IMR-90 (cell line): ENCODE results near the gene NOTCH3. TPM values are rescaled to one million over a fixed set of nuclear protein-coding genes. Genes with fewer than 3 reads are reported as not detected.

Source experiments
- ATAC-seq: fragments of 200-7000 bp; cut with Tn5 transposase; 2 replicates; pipeline ENCODE4 v1.9.1; 2020; ENCODE audit warnings: low read depth, mild to moderate bottlenecking, moderate library complexity
- BruUV-seq: library from RNA; stranded (reverse); fragments of 400-500 nt; replicated peaks from 2 replicates; lab custom pipeline; 2021; lab: Mats Ljungman, UMichigan
- CTCF ChIA-PET: fragments of 300-600 bp; formaldehyde crosslinking; extraction: SDS; loops from one replicate; lab custom pipeline; 2021; ENCODE audit warnings: antibody characterized with exemption; lab: Yijun Ruan, JAX
- POLR2A ChIA-PET: fragments of 300-600 bp; sonication (Branson Sonifier 250); formaldehyde crosslinking; loops from one replicate; lab custom pipeline; 2022; ENCODE audit warnings: antibody characterized with exemption; ENCODE audit not compliant: unreplicated experiment; lab: Charles Lee
- DNase-seq: peaks from one replicate; pipeline ENCODE4 v3.0.0; 2013
- H2AFZ ChIP-seq: replicated peaks from 2 replicates; pipeline ENCODE3; 2013; ENCODE audit warnings: low read length, mild to moderate bottlenecking; ENCODE audit not compliant: poor library complexity
- H2AK5ac ChIP-seq: 2 replicates; pipeline ENCODE4 v1.6.1; 2013; ENCODE audit warnings: low read depth, low read length, inconsistent platforms
- H2AK9ac ChIP-seq: replicated peaks from 2 replicates; pipeline ENCODE3; 2013; ENCODE audit warnings: mild to moderate bottlenecking, low read depth, low read length, moderate library complexity; ENCODE audit not compliant: poor library complexity
- H2BK120ac ChIP-seq: 2 replicates; pipeline ENCODE4 v1.6.1; 2013; ENCODE audit warnings: low read depth, low read length, inconsistent platforms
- H2BK15ac ChIP-seq: 3 replicates; pipeline ENCODE4 v1.6.1; 2013; ENCODE audit warnings: low read depth, low read length, inconsistent platforms
- H2BK20ac ChIP-seq: 2 replicates; pipeline ENCODE4 v1.6.1; 2013; ENCODE audit warnings: low read depth, mild to moderate bottlenecking, inconsistent platforms, low read length, moderate library complexity
- H2BK5ac ChIP-seq: 2 replicates; pipeline ENCODE4 v1.6.1; 2013; ENCODE audit warnings: mild to moderate bottlenecking, low read depth, low read length, inconsistent platforms; ENCODE audit not compliant: poor library complexity, severe bottlenecking
- H3K14ac ChIP-seq: replicated peaks from 2 replicates; pipeline ENCODE4 v1.6.1; 2013; ENCODE audit warnings: low read depth, low read length, inconsistent platforms
- H3K18ac ChIP-seq: 2 replicates; pipeline ENCODE4 v1.6.1; 2013; ENCODE audit warnings: low read depth, low read length, control low read depth
- H3K23ac ChIP-seq: 2 replicates; pipeline ENCODE4 v1.6.1; 2013; ENCODE audit warnings: low read depth, low read length, inconsistent platforms
- H3K27ac ChIP-seq: 2 replicates; pipeline ENCODE4 v1.5.1; 2013; ENCODE audit warnings: mild to moderate bottlenecking, control low read depth, low read length; ENCODE audit not compliant: insufficient read depth
- H3K27me3 ChIP-seq: 2 replicates; pipeline ENCODE4 v1.6.1; 2013; ENCODE audit warnings: low read length; ENCODE audit not compliant: control insufficient read depth, insufficient read depth
- H3K36me3 ChIP-seq: 2 replicates; pipeline ENCODE4 v1.6.1; 2013; ENCODE audit warnings: low read length, mixed read lengths; ENCODE audit not compliant: control insufficient read depth, insufficient read depth
- H3K4ac ChIP-seq: 2 replicates; pipeline ENCODE4 v1.6.1; 2013; ENCODE audit warnings: low read depth, low read length, inconsistent platforms
- H3K4me1 ChIP-seq: 2 replicates; pipeline ENCODE4 v1.6.1; 2013; ENCODE audit warnings: low read length, mixed read lengths; ENCODE audit not compliant: control insufficient read depth, insufficient read depth
- H3K4me2 ChIP-seq: 2 replicates; pipeline ENCODE4 v1.6.1; 2013; ENCODE audit warnings: low read depth, mild to moderate bottlenecking, control low read depth, low read length, moderate library complexity
- H3K4me3 ChIP-seq: 2 replicates; pipeline ENCODE4 v1.5.1; 2013; ENCODE audit warnings: low read depth, mild to moderate bottlenecking, control low read depth, low read length, moderate library complexity; ENCODE audit not compliant: insufficient read depth
- H3K56ac ChIP-seq: 2 replicates; pipeline ENCODE4 v1.6.1; 2013; ENCODE audit warnings: low read length, inconsistent platforms; ENCODE audit not compliant: insufficient read depth; ENCODE audit errors: extremely low read depth
- H3K79me1 ChIP-seq, 2 experiments: 2 replicates each; pipeline ENCODE4 v1.6.1; 2013; ENCODE audit warnings: low read length in 2 of 2, inconsistent platforms in 1 of 2, low read depth in 1 of 2
- H3K9ac ChIP-seq: 2 replicates; pipeline ENCODE4 v1.6.1; 2013; ENCODE audit warnings: low read depth, low read length, control low read depth
- H3K9me1 ChIP-seq: 2 replicates; pipeline ENCODE4 v1.6.1; 2013; ENCODE audit warnings: low read length, inconsistent platforms; ENCODE audit not compliant: insufficient read depth
- H3K9me3 ChIP-seq: 2 replicates; pipeline ENCODE4 v1.6.1; 2013; ENCODE audit warnings: low read length; ENCODE audit not compliant: control insufficient read depth, insufficient read depth
- H4K20me1 ChIP-seq: 2 replicates; pipeline ENCODE4 v1.6.1; 2013; ENCODE audit warnings: low read length, inconsistent platforms; ENCODE audit not compliant: insufficient read depth
- H4K5ac ChIP-seq: 2 replicates; pipeline ENCODE4 v1.6.1; 2013; ENCODE audit warnings: mild to moderate bottlenecking, low read depth, low read length, control low read depth
- H4K8ac ChIP-seq, 2 experiments: 2 replicates each; pipeline ENCODE4 v1.6.1; 2013; ENCODE audit warnings: low read depth in 2 of 2, low read length in 2 of 2, control low read depth in 1 of 2, inconsistent platforms in 1 of 2
- H4K91ac ChIP-seq: 2 replicates; pipeline ENCODE4 v1.6.1; 2013; ENCODE audit warnings: low read depth, low read length, inconsistent platforms; ENCODE audit not compliant: insufficient read depth
- BHLHE40 ChIP-seq: fragments of 150-350 bp; IDR thresholded peaks from 2 replicates; pipeline ENCODE4 v1.6.1; 2016; ENCODE audit warnings: mild to moderate bottlenecking, low read depth, low read length
- CEBPB ChIP-seq: IDR thresholded peaks from 2 replicates; pipeline ENCODE4 v1.6.1; 2012; ENCODE audit warnings: low read depth, low read length, improper control_type of control experiment
- CHD1 ChIP-seq: IDR thresholded peaks from 2 replicates; pipeline ENCODE4 v1.6.1; 2012; ENCODE audit warnings: low read depth, low read length, improper control_type of control experiment
- ELK1 ChIP-seq: fragments of 150-350 bp; IDR thresholded peaks from 2 replicates; pipeline ENCODE4 v1.6.1; 2016; ENCODE audit warnings: low read depth, mild to moderate bottlenecking, low read length, moderate library complexity, borderline replicate concordance
- FOS ChIP-seq: fragments of 150-350 bp; IDR thresholded peaks from 2 replicates; pipeline ENCODE4 v1.6.1; 2016; ENCODE audit warnings: low read depth, low read length
- MAFK ChIP-seq: IDR thresholded peaks from 2 replicates; pipeline ENCODE4 v1.6.1; 2012; ENCODE audit warnings: low read depth, low read length, improper control_type of control experiment
- MAZ ChIP-seq: IDR thresholded peaks from 2 replicates; pipeline ENCODE4 v1.6.1; 2012; ENCODE audit warnings: low read depth, mild to moderate bottlenecking, low read length, improper control_type of control experiment, moderate library complexity, borderline replicate concordance
- MXI1 ChIP-seq: IDR thresholded peaks from 2 replicates; pipeline ENCODE4 v1.6.1; 2012; ENCODE audit warnings: low read depth, mild to moderate bottlenecking, low read length, moderate library complexity, borderline replicate concordance
- POLR2A ChIP-seq: IDR thresholded peaks from 2 replicates; pipeline ENCODE4 v1.6.1; 2012; ENCODE audit warnings: mild to moderate bottlenecking, low read depth, low read length
- RAD21 ChIP-seq: IDR thresholded peaks from 2 replicates; pipeline ENCODE4 v1.6.1; 2012; ENCODE audit warnings: low read length, improper control_type of control experiment
- RFX5 ChIP-seq: IDR thresholded peaks from 2 replicates; pipeline ENCODE4 v1.8.0; 2012; ENCODE audit warnings: low read depth, mild to moderate bottlenecking, low read length, moderate library complexity
- USF2 ChIP-seq: fragments of 150-350 bp; IDR thresholded peaks from 2 replicates; pipeline ENCODE4 v1.6.1; 2017; ENCODE audit warnings: mild to moderate bottlenecking, antibody characterized with exemption, low read length, low read depth
- WGBS, 2 experiments: methylation state at CpG; one replicate each; pipeline versions ENCODE4 v1.1.5 to v1.1.7; 2013; ENCODE audit warnings: missing lambda C conversion rate in 2 of 2; ENCODE audit not compliant: insufficient read length in 1 of 2; ENCODE audit errors: extremely low coverage in 2 of 2; 5-methylcytosine and 5-hydroxymethylcytosine counted together
- dilution Hi-C: fragments of 300-500 bp; cut with HindIII; formaldehyde crosslinking; loops from one replicate; pipeline ENCODE4 v1.14.3; 2018; ENCODE audit warnings: low sequenced_read_pairs; ENCODE audit not compliant: unreplicated experiment
- in situ Hi-C: fragments of 300-500 bp; cut with MboI; formaldehyde crosslinking; loops from 3 replicates; pipeline ENCODE4 v1.14.3; 2019; ENCODE audit warnings: low sequenced_read_pairs, inconsistent platforms, mixed read lengths
- intact Hi-C: fragments of 100-400 bp; cut with micrococcal nuclease; formaldehyde crosslinking; loops from 2 replicates; pipeline ENCODE4 v1.10.0; 2022
- polyA plus RNA-seq, 3 experiments: library from polyadenylated mRNA; depleted of rRNA; stranded (reverse); fragments of >200 nt; gene quantifications; 2 replicates each; pipeline ENCODE4 v1.2.3, GENCODE V29; 2012; ENCODE audit warnings: low replicate concordance in 1 of 3
- total RNA-seq: library from RNA; depleted of rRNA; stranded (reverse); fragments of >200 nt; gene quantifications from 2 replicates; pipeline ENCODE4 v1.2.3, GENCODE V29; 2012

NOTCH3 gene
- total and polyA plus RNA-seq, 2 of the 4 experiments (the other 2 are of a cell fraction), result 5.9 to 25.1 TPM

- BruUV-seq, result no TSS peak
- POLR2A ChIA-PET, result interaction anchor here (0.5 to 1.7 kb wide), 4 partner anchors 10 to 13 kb away, joined by 3 to 6 read pairs (median 4); no protein-coding TSS in a partner anchor
- H3K4ac ChIP-seq, result peak overlapping the region; percentile 91
- CTCF ChIA-PET, result interaction anchor here (0.5 to 1.8 kb wide), 4 partner anchors 13 to 315 kb away, joined by 3 to 5 read pairs (median 4); no protein-coding TSS in a partner anchor
- ATAC-seq (peak; percentile 94), DNase-seq (peak; percentile 95)
- 0% methylated on average over 18 of the region's 61 CpGs; no CpG with 5 or more reads in 1 of the 2 experiments for WGBS, 2 experiments
- no peaks in the 10 kb centered on the region for H3K27me3 ChIP-seq
- peak overlapping the region; percentile 69 for H3K23ac ChIP-seq
- peak overlapping the region; percentile 99 for H2AFZ ChIP-seq
- peaks cover 14% of the 10 kb centered on the region for H3K36me3 ChIP-seq
- peak overlapping the region; percentile 93 for H3K27ac ChIP-seq
- H4K8ac ChIP-seq, result peak overlapping the region; percentile 64 to 92
- peaks cover 18 to 34% of the 10 kb centered on the region in 2 experiments for H3K79me1 ChIP-seq
- H2BK20ac ChIP-seq, result peak overlapping the region; percentile 28
- H2AK9ac ChIP-seq, result peak overlapping the region; percentile 96
- peak; percentile 39; the same call in 1 of the 2 replicates for TF ChIP-seq CEBPB
- TF ChIP-seq RAD21, result no peak
- no peak for TF ChIP-seq MAFK
- TF ChIP-seq MXI1, result peak; percentile 60; the same call in 1 of the 2 replicates
- peak; percentile 91; the same call in 1 of the 2 replicates for TF ChIP-seq MAZ
- no peak for TF ChIP-seq ELK1
- TF ChIP-seq FOS, result peak; percentile 43; the same call in 1 of the 2 replicates
- 0 out of 2 replicates have a peak, but pooled peaks have one; percentile 43 for TF ChIP-seq CHD1
- peak; percentile 97 for TF ChIP-seq USF2
- TF ChIP-seq POLR2A, result no peak
- peak; percentile 93 for TF ChIP-seq BHLHE40
- no peak for TF ChIP-seq RFX5
- peak overlapping the region; percentile 88 for H3K4me2 ChIP-seq
- peak overlapping the region; percentile 78 for H3K4me3 ChIP-seq
- H3K18ac ChIP-seq, result peak overlapping the region; percentile 76
- peak overlapping the region; percentile 80 for H3K56ac ChIP-seq
- peak overlapping the region; percentile 86 for H3K9ac ChIP-seq
- peak overlapping the region; percentile 87 for H3K14ac ChIP-seq
- H4K91ac ChIP-seq, result peak overlapping the region; percentile 93
- H2BK15ac ChIP-seq, result peak overlapping the region; percentile 74; the same call in 2 of the 3 replicates
- peaks cover 6% of the 10 kb centered on the region for H3K4me1 ChIP-seq
- peak overlapping the region; percentile 97 for H2AK5ac ChIP-seq
- no peaks in the 10 kb centered on the region for H3K9me3 ChIP-seq
- in situ Hi-C loops (no loop called here), intact Hi-C loops (loop anchor here (1.0 kb wide), 1 partner anchor 11 kb away; no protein-coding TSS in a partner anchor), dilution Hi-C loops (no loop called here)
- H2BK5ac ChIP-seq, result peak overlapping the region; percentile 92
- no peaks in the 10 kb centered on the region for H3K9me1 ChIP-seq
- H2BK120ac ChIP-seq, result peak overlapping the region; percentile 82
- H4K5ac ChIP-seq, result peak overlapping the region; percentile 86
- H4K20me1 ChIP-seq, result 0 out of 2 replicates have a peak, but pooled peaks cover 3% of the 10 kb centered on the region
Measured at GRCh38 chr19:15125232-15126067, 75.3 kb downstream of the NOTCH3 start.
